Dedifferentiated amniotic fluid mesenchymal stem cell (primary cell): Measurements from ENCODE around the gene ATP8B4.
"Not testable (repeated sequence)": the region's sequence is repeated elsewhere in the genome, so short reads cannot be mapped to it uniquely, and the experiment has no call there.

ENCODE experiments used
- DNase-seq: peaks from one replicate; pipeline ENCODE4 v3.0.0-alpha.2; 2016; ENCODE audit errors: extremely low spot score

Gene ATP8B4

DNA sequence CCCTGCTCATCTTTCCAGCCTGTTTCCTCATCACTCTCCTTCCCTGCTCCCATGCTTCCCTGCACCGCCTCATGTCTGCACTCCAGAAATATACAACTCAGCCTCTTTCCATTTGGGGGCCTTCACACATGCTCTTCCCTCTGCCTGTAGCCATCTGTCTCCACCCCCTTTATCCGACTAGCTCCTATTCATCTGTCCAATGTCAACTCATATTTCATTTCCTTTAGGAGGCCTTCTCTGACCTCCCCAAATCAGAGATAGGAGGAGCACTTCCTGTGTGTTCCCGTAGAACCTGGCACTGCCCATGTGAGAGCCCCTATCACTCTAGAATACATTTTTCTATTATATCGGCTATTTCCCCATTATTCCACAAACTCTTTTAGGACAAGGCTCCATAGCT lies 10.6 kb downstream of the ATP8B4 start:
- DNase-seq, result no peak

DNA sequence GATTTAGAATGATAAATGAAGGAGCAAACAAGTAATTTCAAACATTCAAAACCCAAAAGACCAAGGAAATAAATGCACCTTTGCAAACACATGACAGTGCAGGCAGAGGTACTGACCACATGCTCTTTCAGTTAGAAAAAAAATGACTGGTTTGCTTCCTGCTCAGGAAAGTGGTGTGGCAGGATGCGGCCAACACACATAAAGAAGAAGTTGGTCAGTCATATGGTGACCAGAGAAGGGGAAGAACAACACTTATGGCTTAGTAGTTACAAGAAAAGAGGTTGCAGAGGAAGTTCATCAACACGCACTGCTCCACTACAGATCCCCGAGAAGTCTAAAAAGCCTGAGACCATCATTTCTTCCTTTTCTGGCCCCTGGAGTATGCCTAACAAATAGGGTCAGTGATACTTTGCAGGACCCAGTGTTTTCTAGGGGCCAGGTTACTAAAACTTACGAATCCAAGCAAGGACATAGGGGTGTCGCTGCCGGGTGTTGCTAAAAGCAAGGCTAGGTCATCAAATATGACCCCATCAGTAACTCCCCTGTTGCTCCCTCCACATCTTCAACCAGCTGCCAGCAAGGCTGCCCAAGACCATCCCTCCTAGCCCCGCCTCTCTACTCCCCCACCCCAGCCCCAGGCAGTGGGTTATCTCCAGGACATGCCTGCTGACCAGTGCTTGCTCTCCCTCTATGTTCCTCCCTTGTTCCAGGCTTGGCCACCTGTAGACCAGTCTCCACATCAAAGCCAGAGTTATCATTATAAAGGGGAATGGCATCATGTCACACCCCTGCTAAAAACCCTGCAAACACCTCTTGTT lies 11.2 kb downstream of the ATP8B4 start:
- no peak for DNase-seq

DNA sequence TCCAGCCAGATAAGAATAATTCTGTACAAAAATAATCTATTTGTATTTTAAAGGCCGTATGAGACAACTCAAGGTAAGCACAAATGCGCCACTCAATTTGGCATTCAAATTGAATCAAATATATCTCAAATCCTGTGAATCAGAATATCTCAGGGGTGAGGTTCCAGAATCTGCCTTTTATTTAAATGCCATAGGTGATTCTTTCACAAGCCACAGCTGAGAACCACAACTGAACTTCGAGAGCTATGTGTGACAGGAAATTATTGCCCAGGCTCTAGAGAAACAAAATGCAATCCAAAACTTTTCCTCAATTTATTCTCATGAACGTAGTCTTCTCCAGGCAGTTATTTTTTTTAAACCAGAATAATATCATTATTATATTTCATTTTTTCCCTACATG lies 11.9 kb downstream of the ATP8B4 start:
- no peak for DNase-seq

DNA sequence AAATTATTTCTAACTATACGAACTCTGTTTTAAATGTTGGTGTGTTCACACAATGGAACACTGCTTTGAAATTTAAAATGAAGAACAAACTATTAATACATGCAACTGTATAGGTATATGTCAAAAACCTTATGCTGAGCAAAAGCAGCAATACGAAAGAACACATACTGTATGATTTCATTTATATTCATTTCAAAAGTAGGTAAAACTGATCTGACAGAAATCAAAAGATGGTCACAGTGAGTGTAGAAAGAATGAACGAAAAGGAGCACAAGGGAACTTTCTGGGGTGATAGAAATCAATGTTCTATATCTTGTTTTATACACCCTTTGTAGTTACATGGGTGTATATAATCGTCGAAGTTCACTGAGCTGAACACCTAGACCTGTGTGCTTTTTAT lies 12.6 kb downstream of the ATP8B4 start:
- no peak for DNase-seq

DNA sequence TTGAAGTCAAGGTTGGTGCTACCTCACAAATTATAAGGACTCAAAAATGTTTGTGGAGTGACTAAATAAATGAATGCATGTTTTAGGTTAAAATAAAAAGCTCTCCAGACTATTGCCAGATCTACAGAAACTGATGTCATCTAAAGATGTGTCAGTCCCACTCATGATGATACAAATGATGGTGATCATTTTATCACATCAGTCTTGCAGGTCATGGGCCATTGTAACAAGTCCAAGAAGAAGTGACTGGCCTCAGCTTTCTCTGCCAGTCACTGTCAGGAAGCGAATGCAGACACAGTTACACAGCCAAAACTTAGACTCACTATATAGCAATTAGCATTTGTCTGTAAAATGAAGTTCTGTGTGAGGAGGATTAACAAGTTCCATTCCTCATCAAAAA lies 18.5 kb downstream of the ATP8B4 start:
- no peak for DNase-seq

DNA sequence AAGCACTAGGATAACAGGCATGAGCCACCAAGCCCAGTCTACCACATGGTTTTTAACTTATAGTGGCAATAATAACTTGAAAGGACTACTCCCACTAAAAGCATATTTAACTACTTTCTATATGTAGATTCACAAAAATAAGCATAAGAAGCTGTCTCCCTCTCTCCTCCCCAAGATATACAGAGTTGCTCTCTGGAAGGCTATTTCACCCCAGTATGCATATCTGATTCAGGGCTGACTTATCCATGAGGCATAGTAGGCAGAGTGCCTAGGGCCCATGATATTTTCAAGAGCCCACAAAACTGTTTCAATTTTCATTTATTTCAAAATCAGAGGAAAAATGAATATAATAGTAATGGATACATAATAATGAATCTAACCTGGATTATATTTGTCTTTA lies 20.5 kb downstream of the ATP8B4 start:
- no peak for DNase-seq

DNA sequence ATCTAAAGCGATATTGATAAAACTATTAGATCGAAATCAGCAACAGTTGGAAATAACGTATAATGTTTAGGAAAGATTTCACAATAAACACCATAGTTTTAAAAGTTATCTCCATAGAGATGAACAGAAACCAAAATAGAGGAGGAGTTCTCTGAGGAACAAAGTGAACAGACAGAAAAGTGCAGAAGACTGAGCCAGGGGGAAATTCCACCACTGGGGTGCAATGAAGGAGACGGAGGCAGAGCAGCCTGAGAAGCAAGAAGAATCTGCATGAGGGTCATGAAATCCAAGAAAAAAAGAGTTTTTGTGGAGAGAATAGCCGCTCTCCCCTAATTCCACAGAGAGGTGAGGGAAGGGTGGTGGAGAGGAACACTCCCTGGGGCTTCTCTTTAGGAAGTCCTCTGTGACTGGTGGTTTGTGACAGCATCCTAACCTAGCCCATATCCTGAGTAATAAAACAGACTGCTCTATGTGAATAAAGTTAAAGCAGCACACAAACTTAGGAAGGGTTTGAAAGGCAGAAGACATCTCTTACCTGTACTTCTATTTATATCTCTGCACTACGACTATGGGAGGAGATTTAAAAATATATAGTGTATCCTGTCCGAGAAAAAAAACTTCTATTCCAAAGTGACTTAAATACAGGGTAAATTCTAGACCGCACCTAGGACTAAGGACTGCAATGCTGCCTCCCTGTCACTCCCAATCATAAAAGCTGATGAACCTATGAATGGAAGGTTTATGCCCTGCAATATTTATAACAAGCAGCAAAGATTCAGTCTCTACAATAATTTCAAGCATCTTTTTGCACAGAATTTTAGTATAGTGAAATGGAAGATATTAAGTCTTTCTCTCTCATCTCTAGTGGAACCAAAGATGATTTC lies 22.9 kb downstream of the ATP8B4 start:
- DNase-seq, result no peak

DNA sequence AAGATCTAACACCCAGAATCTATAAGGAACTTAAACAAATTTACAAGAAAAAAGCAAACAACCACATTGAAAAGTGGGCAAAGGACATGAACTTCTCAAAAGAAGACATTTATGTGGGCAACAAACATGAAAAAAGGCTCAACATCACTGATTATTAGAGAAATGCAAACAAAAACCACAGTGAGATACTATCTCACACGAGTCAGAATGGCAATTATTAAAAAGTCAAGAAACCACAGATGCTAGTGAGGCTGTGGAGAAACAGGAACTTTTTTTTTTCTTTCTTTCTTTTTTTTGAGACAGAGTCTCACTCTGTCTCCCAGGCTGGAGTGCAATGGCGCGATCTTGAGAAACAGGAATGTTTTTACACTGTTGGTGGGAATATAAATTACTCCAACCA lies 29.6 kb downstream of the ATP8B4 start:
- not testable (repeated sequence) for DNase-seq

DNA sequence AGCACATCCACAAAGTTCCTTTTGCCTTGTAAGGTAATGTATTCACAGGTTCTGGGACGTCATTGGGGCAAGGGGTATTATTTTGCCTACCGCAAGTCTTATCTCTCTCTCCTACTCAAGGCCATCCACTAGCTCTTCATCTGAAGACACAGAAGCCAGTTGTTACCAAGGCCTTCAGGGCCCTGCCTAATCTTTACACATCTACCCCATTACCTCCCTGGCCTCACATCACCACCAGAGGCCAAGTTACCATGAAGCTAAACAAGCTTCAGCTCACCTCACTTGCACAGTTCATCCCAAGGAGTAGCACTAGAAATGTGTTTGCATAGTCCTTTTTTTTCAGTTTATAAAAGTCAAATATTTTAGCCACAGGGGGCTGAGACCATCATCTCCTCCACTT lies 34.1 kb downstream of the ATP8B4 start:
- no peak for DNase-seq

DNA sequence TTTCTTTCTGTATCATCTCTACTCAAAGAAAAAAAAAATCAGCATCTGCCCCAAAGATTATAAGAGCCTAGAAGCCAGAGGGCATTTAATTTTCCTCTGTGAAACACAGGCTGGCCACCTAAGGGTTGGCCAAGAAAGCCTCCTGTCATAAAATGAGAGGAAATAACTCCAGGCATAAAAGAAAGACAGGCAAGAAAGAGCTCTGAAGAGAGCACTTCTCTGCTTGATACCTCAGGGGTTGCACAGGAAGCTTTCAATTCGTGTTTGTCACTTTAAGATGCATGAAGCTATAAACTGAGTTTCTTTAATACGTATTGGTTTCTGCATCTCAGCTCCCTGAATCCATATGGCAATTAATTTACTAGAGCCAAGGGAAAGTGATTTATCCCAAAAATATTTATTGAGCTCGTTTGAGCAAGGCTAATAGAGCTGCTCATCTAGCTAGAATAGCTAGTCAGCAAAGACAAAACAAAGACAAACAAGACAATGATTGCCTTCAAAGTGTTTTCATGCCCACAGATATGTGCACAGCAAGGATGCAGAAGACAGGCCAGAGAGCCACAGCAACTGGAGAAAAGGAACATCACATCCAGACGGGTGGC lies 35.5 kb downstream of the ATP8B4 start:
- DNase-seq, result no peak

DNA sequence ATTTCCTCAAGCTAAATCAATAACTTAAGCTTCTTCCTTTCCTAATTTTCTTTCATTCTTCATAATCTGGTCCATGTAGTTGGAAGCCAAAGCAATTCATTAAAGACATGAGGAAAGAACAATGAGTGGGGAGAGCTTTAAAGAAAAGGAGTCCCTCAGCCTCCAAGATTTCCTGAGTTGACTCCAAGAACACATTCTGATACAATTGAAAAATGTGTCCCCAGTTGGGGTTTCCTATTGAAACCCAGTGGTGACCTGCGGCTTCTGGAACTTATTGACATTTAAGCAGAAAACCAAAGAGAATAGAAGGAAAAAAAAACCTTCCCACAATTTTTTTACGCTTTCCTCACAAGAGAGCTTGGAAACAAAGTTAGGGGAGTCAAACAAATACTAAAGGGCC lies 37.0 kb downstream of the ATP8B4 start:
- DNase-seq, result no peak

DNA sequence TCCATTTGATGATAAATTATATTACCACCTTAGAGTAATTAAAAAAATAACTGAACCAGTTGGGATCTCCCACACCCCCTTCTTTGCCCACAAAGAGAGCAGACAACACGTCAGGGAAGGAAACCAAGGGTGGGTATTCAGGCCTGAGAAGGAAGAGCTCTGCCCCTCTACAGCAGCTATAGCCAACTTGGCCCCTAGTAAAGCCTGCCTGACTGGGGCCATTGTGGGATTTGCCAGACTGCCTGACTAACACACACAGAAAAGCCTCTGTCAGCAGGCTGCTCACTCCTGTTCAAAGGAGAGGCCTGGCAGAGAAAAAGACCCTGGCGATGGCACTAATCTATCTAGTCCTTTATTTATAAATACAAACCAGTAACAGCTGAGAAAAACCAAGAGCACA lies 41.4 kb downstream of the ATP8B4 start:
- no peak for DNase-seq

DNA sequence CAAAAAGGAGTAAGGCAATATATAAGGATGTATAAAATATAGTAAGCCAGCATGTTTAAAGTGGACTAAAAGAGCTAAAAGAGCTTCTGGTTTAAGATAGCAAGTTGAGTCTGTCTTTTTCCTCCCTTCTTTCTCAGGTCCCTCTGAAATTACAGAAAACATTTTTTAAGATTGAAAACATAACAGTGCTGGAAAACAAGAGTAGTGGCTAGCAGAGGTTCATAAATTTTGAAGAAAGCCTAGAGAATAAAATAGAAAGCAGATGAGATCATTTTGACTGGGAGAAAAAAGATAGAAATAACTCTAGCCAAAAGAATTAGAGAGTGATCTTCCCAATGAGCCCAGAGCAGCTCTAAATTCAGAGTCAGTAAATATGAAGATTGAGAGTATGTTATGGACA lies 41.9 kb downstream of the ATP8B4 start:
- no peak for DNase-seq

DNA sequence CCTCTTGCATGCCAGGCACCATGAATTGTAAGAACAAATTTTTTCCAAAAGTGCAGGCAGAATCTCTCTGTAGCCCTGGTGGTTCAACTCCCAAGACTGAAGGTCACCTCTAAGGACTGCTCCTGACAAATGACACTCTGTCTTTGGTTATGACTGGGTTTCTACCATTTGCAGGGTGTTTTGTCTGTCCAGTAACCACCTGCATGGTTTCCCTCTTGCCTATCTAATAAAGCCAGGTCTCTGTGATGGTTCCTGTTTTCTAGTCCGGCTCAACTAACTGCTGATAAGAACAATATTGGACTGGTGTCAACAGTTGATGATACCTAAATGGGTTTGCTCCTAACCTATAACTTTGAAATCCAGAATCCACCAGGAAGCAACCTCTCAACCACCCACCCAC lies 43.7 kb downstream of the ATP8B4 start:
- no peak for DNase-seq

DNA sequence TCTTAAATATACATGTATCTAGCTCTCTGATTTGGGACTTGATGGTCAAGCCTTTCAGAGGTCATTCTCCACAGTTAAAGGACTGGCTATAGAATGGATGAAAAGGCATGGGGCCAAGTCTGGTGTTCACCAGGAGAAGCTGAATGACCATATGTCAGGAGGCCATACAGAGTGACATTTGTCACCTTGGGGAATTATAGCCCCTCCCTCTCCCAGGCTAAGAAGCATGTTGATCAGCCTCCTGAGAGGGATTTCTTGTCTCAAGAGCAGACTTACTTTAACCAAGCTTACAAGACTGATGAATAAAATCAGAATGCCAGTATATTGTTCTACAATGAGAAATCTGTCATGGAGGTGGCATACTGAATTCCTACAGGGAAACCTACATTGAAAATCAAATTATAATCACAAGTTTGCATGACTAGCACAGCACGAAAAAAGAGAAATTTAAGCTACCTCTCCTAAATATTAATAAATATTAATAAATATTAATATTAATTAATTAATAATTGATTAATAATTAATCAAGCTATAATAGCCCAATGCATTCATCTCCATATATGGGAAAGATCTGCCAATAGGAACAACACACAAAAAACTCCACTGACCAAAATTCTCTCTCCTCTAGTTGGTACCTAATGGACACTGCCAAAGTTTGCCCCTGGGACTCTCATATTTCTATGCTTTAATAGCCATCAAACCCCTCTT lies 47.3 kb downstream of the ATP8B4 start:
- DNase-seq, result no peak

DNA sequence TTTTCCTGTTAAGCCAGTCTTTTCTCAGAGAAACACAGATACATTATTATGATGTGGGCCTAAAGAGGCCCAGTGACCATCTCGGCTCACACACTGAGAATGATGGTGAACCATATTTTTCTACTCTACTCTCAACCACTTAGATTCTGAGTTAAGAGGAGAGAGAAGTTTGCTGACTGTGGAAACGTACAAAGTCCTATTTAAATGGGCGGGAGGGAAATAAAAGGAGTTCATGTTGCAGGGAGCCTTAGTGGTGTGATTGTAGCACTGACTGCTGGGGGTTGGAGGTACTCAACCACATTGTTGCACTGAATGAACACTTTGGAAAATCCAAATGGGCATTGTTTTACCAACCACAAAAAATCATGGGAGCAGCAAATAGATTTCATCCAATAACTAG lies 51.0 kb downstream of the ATP8B4 start:
- DNase-seq, result no peak

DNA sequence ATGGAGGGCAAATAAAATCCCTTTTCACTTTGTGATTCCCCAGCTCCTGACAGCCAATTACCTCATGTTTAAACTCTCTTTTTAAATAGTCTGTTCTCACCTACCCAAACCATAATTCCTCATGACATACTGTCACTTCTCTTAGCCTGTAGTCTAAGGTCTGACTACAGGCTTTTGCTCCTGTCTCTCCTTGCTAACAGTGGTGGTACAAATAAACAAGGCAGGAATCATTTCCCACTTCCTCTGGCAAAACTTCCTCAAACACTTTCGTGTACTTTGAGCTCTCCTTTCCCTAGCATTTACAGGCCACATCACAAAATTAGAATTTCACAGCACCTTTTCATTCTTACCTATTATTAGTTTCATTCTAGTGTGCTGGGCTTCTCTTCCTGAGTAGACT lies 51.8 kb downstream of the ATP8B4 start:
- DNase-seq, result no peak

DNA sequence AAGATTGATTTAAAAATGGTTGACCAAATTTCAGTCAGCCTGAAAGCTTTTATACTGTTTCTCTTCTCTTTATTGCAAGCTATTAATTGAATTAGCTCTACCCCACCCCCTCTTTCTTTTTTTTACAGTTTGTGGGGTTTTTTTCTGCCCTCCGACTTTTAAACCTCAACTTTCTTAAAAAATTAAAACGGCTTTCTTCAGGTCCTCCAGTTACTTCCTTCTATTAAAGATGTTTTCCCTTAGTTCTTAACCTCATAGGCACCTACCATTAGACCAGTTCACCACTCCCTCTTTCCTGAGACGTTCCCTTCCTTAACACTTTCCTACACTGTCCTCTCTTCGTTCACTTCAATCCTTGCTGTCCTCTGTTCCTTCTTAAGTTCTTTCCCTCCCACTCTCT lies 52.4 kb downstream of the ATP8B4 start:
- no peak for DNase-seq

DNA sequence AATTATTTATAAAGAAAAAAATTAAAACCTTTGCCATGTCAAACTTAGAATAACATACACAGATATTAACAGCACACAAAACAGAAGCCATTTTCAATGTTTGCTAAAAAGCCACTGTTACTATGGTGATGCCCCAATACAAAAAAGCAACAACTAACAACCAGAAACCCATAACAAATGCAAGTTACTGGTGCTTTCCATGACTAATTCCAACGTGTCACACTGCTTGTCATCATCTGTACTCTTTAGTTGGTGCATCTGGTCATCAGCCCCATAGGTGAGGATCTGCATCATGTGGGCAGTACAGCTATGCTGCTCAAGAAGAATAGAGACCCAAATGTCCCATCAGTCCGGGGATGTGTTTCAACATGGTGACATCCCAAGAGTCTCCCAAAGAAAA lies 52.8 kb downstream of the ATP8B4 start:
- DNase-seq, result no peak

DNA sequence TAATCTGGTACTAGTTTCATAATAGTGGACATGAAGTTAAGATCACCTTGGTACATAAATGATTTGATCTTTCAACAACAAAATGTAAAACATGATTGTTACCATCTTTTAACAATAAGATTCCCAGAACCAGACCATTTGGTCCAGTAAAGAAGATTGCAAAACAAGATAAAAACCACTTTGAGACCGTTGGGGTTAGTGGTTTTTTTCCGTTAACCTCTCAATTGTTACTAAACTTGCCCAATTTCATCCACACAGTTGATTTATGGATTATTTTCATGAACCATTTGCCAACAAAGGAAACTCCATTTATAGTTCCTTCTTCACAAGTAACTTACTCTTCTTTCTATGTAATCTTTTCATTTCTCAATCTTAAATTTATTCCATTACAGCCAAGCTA lies 53.8 kb downstream of the ATP8B4 start:
- no peak for DNase-seq

DNA sequence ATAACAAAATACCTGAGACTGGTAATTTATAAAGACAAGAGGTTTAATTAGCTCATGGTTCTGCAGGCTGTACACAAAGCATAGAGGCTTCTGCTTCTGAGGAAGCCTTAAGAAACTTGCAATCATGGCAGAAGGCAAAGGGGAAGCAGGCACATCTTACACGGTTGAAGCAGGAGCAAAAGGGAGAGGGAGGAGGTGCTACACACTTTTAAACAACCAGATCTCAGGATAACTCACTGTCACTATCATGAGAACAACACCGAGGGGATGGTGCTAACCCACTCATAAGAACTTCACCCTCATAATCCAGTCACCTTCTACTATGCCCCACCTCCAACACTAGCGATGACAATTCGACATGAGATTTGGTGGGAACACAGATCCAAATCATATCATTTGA lies 54.4 kb downstream of the ATP8B4 start:
- no peak for DNase-seq

DNA sequence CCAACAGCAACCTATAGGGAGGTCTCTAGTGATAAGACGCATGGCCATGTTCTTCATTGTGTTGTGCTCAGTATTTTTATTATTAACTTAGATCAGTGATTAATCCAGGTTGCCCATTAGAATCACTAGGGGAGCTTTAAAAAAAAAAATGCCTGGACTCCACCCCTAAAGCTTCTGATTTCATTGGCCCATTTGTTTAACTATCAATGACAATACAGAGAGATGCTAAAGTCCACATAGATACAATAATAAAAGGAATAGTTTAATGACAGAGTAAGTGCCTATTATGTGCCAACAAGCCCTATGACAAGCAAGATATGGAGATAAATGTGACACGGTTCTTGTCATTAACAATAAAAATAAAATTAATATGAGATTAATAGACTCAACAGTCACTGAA lies 55.8 kb downstream of the ATP8B4 start:
- DNase-seq, result no peak
